RWPE1 (cell line): ENCODE results near the gene F3.

Experiments used
- CTCF ChIA-PET: fragments of 350-600 bp; sonication (Branson Sonifier 250); formaldehyde crosslinking; extraction: SDS; loops from one replicate; lab custom pipeline; 2021; lab: Yijun Ruan, JAX
- POLR2A ChIA-PET: fragments of 400-600 bp; formaldehyde crosslinking; extraction: SDS; loops from one replicate; lab custom pipeline; 2020; ENCODE audit warnings: antibody characterized with exemption; ENCODE audit not compliant: low non-redundant PET; lab: Yijun Ruan, JAX
- DNase-seq: peaks from one replicate; pipeline ENCODE4 v3.0.0; 2012; ENCODE audit warnings: low spot score
- H3K27ac ChIP-seq: fragments of 450-650 bp; 2 replicates; pipeline ENCODE4 v1.5.1; 2017
- TF ChIP-seq, protein P1 (sequence below): fragments of 450-650 bp; conservative IDR thresholded peaks from 2 replicates; pipeline ENCODE4 v1.5.1; 2017; ENCODE audit warnings: low read depth, mild to moderate bottlenecking

Gene F3

DNA sequence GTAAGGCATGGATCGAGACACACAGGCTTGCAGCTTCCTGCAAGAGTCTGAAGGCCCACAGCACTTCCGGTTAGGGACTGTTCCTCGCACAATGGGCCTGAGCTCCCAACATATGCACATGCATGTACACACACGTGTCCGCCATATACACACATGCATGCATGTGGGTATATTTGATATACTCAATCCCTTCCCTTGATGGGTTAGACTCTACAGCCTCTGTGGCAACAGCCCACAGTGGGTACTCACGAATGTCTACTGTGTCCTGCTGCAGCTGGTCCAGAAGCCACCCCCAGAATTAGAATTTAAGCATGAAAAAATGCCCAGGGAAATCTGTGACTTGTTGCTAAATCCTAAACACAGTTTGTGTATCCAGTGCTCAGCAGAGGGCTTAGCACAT lies 9.9 kb downstream of the F3 start:
- POLR2A ChIA-PET: interaction anchor here (0.6 kb wide), 2 partner anchors 10 to 234 kb away, joined by 3 read pairs; partner anchors contain the start of gene F3
- TF ChIP-seq, protein P1, sequence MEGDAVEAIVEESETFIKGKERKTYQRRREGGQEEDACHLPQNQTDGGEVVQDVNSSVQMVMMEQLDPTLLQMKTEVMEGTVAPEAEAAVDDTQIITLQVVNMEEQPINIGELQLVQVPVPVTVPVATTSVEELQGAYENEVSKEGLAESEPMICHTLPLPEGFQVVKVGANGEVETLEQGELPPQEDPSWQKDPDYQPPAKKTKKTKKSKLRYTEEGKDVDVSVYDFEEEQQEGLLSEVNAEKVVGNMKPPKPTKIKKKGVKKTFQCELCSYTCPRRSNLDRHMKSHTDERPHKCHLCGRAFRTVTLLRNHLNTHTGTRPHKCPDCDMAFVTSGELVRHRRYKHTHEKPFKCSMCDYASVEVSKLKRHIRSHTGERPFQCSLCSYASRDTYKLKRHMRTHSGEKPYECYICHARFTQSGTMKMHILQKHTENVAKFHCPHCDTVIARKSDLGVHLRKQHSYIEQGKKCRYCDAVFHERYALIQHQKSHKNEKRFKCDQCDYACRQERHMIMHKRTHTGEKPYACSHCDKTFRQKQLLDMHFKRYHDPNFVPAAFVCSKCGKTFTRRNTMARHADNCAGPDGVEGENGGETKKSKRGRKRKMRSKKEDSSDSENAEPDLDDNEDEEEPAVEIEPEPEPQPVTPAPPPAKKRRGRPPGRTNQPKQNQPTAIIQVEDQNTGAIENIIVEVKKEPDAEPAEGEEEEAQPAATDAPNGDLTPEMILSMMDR: no peak
- DNase-seq: no peak
- CTCF ChIA-PET: interaction anchor here (1.2 kb wide), 1 partner anchor 271 kb away, joined by 3 read pairs; no protein-coding TSS in a partner anchor
- peak overlapping the region; percentile 43 for H3K27ac ChIP-seq

DNA sequence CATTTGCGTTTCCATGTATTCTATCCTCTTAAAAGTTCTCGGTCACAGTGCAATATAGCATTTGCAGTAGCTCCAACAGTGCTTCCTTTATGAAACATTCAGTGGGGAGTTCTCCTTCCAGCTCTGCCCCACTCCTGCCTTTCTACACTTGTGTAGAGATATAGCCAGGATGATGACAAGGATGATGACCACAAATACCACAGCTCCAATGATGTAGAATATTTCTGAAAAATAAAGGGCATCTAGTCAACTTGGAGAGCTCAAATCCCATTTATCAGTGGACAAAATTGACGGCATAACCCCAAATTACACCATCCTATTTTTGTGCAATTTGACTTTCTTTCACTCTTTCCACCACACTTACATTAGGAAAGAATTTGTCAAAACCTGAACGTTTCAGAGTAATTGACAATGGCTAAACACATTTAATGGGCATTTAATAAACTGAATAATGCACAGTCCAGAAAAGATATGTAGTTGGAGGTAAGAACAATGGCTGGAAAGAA lies 11.1 kb downstream of the F3 start:
- H3K27ac ChIP-seq: no peak overlapping the region
- CTCF ChIA-PET: interaction anchor here (0.6 to 1.2 kb wide), 3 partner anchors 64 to 539 kb away, joined by 3 read pairs; no protein-coding TSS in a partner anchor
- TF ChIP-seq, protein P1: no peak
- POLR2A ChIA-PET: no interaction called here
- no peak for DNase-seq

DNA sequence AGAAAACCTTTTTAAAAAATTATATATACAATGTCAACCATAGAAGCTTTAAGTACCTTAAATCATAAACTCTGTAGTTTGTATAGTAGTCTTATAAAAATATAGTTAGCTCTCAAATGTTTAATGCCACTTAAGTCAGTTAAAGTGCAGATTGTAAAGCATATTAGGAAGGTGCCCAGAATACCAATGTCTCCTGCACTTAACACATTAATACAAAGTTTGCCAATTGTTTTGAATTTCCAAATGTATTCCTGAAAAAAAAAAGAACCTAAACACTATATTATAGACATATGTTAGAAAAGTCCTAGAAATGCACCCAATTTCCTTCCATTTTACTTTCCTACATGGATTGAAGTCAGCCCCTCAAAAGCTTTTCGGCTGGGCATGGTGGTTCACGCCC lies 12.1 kb downstream of the F3 start:
- no peak overlapping the region for H3K27ac ChIP-seq
- POLR2A ChIA-PET: no interaction called here
- CTCF ChIA-PET: interaction anchor here (0.9 to 1.2 kb wide), 2 partner anchors 273 to 276 kb away, joined by 3 to 4 read pairs; no protein-coding TSS in a partner anchor
- DNase-seq: no peak
- TF ChIP-seq, protein P1: no peak

DNA sequence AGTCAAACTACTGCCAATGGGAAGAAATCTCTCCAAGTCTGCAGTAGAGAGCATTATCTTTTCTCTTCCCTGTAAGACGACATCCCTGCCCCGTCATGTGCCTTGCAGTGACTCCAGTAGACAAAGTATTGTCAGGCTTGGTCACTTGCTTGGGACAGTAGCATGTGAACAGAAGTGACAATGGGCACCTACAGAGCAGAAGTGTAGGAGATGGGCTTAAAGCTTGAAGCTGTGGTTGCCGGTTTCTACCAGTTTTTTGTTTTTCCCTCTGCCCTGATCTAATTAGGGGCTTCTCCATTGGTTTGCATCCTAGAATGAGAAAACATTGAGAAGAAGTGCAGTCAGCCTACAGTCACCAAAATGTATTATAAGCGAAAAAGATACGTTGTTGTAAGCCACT lies 12.7 kb downstream of the F3 start:
- ChIA-PET CTCF (interaction anchor here (0.7 to 1.2 kb wide), 3 partner anchors 11 to 276 kb away, joined by 3 to 4 read pairs (median 3); no protein-coding TSS in a partner anchor), POLR2A (no interaction called here)

DNA sequence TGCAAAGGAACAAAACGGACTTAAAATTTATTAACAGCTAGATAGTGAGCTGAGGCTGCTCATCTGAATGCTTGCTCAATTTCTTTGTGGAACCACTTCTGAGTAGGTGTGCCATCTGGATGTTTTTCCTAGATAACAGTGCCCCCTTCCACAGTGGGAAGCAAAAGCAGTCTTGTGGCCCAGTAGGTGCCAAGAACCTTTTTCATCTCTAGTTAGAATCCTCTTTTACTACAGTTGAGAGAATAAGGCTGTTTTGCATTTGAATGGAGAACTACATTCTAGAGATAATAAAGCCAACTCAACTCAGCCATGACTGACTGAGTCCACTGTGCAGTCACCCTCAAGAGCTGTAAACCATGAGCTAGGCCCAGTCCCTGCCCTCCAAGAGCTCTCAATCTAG lies 13.3 kb downstream of the F3 start:
- TF ChIP-seq, protein P1: no peak
- ChIA-PET CTCF (interaction anchor here (0.7 kb wide), 1 partner anchor 10 kb away, joined by 3 read pairs; no protein-coding TSS in a partner anchor), POLR2A (no interaction called here)
- H3K27ac ChIP-seq: no peak overlapping the region
- DNase-seq: no peak

More for the DNA sequence above, 12.7 kb downstream of the F3 start:
- no peak overlapping the region for H3K27ac ChIP-seq
- DNase-seq: no peak
- TF ChIP-seq, protein P1: no peak

DNA sequence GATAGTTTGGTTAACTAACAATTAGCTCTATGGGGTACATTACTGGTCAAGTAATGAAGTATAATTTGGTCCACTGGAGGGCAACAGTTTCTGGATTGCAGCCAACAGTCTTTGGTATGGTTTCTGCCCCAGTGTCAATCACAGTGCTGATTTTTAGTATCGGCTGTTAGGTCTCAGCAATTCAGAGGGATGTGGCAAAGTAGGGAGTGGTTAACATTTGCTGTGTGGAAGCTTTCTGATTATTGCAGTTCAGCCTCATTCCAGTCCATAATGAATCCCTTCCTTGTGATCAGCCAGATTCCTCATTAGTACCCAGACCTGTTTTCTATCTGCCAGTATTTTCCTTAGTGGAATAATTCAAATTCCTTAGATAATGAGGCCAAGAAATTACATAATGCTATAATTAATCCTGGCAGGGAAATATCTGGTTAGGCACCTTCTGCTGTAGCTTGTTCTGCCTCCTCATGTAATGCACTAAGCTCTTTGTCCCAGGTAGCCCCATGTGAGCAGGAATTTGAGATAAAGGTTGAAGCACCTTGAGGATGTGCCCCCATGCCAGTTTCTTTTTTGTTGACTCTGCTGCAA lies 14.0 kb downstream of the F3 start:
- ChIA-PET POLR2A (no interaction called here), CTCF (interaction anchor here (0.5 to 1.4 kb wide), 5 partner anchors 10 to 1908 kb away, joined by 3 to 5 read pairs (median 3); no protein-coding TSS in a partner anchor)
- peak; percentile 63 for DNase-seq
- TF ChIP-seq, protein P1: no peak
- peak overlapping the region; percentile 44; the same call in 1 of the 2 replicates for H3K27ac ChIP-seq
